GM19463 (cell line): ENCODE results near the gene LAMB2.

ENCODE experiments used
- ATAC-seq: cut with Tn5 transposase; IDR thresholded peaks from one replicate; pipeline ENCODE4 v1.9.1; 2021; ENCODE audit warnings: mild to moderate bottlenecking, moderate library complexity; ENCODE audit not compliant: unreplicated experiment

LAMB2 gene

DNA sequence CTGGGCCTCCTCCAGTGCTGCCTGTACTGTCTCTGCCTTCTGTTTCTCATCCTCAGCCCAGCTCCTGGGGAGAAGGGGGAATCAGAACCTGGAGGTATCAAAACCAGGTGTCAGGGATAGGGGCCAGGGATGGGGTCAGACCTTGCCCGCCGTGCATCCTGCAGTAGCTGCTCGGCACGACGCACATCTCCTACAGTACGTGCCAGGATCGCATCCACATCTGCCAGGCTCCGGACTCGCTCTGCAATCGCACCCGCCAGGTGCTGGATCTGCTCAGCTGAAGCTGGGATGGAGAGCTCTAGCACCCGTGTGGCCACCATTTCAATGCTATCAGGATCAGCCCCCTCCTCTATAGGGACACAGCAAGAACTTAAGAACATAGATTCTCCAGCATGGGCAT is 10.8 kb downstream of the LAMB2 start:
- no peak for ATAC-seq

DNA sequence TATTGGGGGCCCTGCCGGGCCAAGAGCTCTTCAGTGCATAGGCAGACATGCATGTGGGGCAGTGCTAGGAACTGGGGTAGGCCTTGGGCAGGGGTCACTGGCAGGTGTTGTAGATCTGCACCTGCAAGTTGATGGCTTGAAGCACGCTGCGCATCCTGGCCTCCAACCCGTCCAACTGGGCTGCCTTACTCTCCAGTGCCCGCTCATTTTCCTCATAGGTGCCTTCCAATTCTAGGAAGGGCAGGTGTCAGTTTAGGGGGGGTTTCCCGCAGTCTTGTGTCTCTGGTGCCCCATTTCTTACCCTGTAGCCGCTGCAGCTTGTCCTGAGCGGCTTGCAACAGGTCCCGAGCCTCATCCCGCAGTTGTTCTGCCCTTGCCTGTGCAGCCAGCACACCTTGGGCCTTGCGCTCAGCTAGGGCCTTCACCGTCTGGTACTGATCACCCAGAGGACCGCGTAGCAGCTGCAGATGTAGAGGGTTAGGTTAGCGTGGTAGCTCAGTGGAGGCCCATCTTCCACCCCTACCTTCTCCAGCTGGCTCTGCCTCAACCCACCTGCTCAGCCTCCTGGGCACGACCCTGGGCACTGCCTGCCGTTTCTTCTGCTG is 11.6 kb downstream of the LAMB2 start:
- no peak for ATAC-seq

- peak; percentile 93 for ATAC-seq
Observed at GRCh38 chr3:49120438-49121131, 12.3 kb downstream of the LAMB2 start, which contains the start of gene USP19. Gene USP19 (minus strand): TSS chr3:49120823. CDS start chr3:49119145, 1,678 bp downstream.

- no peak for ATAC-seq
Observed at GRCh38 chr3:49120096-49120437, 12.8 kb downstream of the LAMB2 start.

DNA sequence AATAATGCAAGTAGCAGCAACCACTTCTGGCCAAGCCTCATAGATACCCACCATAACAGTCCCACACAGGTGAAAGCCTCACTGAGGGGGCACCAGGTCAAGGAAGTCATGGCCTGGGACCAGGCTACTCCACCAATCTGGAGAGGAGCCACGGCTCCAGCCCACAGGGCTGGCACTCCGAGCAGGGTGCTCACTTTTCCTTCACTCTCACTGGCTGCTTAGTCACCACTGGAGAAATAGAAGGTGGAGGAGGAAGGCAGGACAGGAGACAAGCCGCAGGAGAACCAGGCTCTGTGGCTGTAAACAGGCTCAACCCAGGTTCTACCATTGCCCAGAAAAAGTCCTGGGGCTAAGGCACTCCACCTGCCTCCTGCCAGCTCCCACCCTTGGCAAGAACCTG is 13.4 kb downstream of the LAMB2 start:
- ATAC-seq: no peak

DNA sequence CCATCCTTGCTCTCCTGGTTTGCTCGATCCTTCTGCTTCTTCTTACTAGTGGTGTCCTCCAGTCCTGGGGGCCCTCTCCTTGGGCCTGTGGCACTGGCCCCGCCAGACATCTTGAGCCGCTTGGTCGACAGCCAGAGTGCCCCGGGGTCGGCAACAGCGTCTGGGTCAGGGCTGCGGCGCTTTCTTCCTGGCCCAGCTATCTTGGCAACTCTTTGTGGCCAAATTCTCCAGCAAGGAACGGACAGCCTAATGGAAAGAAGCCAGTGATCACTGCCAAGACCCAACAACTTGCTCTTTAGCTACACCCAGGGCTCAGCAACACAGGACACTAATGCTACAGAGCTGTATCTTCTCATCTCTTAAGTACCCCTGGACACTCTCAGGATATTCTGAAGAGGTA is 13.8 kb downstream of the LAMB2 start:
- no peak for ATAC-seq

DNA sequence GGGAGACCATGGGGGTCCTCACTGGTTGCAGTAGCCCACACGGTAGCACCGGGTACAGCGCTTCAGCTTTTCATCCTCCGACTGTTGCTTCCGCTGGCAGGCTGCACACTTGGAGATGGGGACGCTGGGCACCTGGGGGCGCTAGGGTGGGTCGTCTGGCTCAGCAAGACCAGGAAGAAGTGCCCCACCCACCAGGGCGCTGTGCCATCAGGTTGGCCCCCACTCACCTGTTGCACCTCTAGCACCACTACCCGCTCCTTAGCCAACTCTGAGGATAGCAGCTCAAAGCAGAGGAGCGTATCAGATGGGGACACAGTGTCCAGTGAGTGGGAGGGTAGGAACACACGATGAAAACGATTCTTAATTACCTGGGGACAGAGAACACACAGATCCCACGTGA is 20.6 kb downstream of the LAMB2 start:
- ATAC-seq: no peak

DNA sequence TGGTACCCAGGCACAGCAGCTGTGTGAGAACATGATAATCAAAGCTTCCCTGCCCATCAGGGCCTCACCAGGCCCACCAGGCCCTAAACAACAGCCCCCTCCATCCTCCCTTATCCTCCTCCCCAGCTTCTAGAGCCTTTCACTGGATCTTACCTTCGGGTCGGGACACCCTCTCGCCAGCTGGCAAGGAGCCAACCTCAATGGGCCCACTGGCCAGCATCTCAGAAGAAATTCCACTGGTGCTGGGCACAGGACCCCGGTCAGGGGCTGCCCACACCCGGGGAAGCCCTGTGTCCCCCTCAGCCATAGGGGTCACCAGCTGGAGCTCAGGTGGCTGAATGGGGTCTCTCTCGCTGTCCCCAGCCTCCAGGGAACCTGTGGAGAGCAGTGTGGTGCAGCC is 21.5 kb downstream of the LAMB2 start:
- no peak for ATAC-seq

GRCh38 chr3:49110780-49111179 is 22.1 kb downstream of the LAMB2 start:
- ATAC-seq: no peak

GRCh38 chr3:49108346-49108745 is 24.5 kb downstream of the LAMB2 start:
- ATAC-seq: no peak

DNA sequence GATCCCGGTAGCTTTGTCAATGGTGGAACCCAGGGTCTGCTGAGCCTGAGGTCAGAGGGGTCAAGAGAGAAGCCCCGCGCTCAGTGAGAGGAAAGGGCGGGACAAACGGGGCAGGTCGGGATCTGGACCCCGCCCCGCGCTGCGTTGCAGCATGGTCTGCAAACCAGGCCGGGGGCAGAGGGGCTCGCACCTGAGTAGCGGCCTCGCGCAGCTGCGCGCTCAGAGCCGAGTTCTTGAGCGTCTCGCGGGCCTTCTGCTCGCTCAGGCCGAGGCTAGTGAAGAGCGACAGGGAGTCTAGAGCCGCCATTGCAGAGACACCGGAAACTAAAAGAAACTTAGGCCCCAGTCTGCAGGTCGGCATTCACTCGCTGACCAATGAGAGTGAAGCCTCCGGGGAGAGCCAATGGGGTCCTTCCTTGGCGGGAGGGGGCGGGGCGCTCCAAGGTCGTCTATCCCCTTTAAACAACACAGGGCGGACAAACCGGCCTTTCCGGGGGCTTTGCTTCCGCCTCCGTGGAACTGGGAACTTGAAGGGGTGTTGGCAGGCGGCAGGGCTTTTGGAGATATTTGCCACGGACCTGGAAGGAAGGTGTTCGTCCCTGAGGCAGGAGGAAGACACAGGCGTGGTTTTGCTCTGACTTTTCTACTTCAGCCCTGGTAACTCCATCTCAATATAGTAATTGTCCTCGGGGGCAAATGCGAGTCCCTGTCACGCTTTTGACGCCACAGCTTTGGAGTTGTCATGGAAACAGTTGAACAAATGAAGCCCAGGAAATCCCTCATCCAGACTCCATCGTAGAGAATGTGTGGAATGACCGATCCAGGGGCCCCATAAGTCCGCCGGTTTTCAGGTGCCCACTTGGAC is 28.2 kb downstream of the LAMB2 start, which contains the start of gene QARS1:
TSS of gene QARS1 (minus strand) at position 331 of the 865 bp plus-strand sequence. CDS start at position 307, 24 bp downstream.
- ATAC-seq: peak; percentile 96

DNA sequence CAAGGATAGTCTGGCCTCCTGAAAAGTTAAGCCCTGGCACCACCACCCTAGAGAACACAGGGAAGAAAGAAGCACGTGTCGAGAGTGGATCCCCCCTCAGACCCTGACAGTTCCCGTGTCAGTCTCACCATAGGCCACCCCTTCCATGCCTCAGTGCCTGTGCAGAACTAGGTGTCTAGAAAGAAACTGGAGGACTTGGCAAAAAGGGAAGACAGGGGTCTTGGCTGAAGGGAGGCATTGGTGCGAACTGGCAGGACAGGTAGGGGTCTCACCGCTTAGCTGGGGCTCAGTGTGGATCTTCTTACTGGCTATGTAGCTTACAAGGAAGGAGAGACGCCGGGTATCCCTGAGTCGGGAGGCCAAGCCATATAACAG is 28.8 kb downstream of the LAMB2 start:
- no peak for ATAC-seq

DNA sequence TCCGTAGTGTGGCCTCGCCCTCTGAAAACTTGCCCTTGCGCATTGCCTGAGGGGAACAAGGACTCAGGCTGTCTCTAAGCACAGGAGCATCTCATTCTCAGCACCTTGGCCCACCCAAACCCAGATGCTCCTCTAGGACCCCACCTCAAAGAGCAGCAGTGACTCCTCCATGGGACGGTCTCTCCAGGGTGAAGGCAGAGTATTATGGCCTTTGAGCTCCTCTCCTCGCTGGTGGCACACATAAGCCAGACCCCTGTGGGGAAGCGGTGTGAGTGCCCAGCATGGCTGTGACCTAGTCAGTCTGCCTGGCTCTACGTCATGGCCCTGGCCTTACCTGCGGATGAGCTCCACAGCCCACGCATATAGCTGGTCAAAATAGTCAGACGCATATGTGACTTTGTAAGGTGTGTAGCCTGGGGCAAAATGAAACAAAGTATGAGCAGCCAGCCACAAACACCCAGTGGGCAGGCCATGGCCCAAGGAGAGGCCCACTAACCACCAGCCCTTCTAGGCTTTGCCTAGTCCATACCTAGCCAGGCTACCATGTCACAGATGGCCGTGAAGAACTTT is 32.7 kb downstream of the LAMB2 start:
- ATAC-seq: no peak

DNA sequence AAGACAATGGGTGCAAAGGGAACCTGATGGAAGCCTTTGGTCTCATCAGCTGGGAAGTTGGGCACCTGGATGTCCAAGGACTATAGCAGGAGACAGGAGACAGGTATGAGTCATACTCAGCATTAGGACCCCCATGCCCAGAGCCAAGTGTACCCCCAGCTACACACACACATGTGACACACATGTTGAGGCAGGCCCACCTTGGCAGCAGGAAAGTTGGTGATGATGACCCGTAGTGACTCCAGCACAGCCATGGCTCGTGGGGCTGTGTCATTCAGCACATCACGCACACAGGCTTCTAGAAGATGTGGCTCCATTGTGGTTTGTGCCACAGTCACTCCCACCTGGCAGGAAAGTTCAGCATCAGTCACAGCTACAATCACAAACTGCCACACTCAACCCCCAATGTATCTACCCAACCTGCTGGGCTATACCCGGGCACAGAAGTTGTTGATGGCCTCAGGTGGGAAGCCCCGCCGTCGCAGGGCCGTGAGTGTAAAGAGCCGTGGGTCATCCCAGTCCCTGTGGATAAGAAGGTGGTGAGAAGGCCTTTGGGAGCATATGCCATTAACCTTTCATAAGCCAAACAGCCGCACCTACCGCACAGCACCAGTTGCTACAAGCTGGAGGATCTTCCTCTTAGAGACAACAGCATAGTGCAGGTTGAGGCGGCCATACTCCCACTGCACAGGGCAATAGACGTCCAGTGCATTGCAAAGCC is 33.8 kb downstream of the LAMB2 start:
- ATAC-seq: no peak

- no peak for ATAC-seq
Observed at GRCh38 chr3:49098429-49098828, 34.4 kb downstream of the LAMB2 start.

GRCh38 chr3:49093853-49094767 is 38.7 kb downstream of the LAMB2 start, which contains the start of gene QRICH1:
Gene QRICH1 (minus strand): TSS chr3:49094071. CDS start chr3:49077017, 17,054 bp downstream.
- ATAC-seq: peak; percentile 77

DNA sequence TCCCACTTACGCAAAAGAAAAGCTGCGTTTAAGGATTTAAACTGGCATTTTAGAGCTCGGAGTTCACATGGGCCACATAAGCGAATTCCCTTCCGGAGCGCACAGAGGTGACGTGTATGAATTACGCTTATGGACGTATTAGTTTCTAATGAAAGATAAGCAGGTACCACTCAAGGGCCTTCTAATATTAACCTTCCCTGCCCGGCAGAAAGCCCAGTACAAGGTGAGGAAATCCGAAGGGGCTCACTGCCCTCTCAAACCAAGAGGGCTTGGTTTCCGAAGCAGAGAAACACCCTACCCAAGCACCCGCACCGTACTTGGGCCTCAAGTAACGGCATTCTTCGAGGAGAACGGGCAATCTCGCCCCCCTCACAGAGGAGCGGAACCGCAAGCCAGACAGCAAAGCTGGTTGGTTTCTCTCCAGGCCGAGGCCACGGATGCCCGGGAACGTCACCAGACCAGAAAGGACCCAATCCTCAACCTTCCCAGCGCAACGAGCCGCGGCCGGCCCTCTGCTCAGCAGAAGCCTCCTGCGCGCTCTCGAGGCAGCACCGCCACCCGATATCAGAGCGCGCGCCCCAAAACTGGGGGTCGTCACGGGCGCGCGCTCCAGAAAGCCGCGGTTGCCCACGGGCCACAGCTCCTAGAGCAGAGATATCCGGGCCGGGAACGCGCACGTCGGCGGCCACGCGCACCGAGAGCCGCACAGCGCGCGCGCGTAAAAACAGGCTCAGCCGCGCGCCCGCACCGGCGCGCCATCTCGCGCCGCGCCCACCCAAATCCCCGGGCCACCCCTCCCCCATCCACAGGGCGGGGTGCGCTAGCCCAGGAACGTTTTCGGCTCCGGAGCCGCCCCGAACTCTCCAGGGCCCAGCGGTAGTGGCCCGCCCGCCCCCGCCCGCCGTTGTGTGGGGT is 39.7 kb downstream of the LAMB2 start:
- ATAC-seq: peak; percentile 24

GRCh38 chr3:49081429-49081828 is 51.4 kb downstream of the LAMB2 start:
- ATAC-seq: no peak

DNA sequence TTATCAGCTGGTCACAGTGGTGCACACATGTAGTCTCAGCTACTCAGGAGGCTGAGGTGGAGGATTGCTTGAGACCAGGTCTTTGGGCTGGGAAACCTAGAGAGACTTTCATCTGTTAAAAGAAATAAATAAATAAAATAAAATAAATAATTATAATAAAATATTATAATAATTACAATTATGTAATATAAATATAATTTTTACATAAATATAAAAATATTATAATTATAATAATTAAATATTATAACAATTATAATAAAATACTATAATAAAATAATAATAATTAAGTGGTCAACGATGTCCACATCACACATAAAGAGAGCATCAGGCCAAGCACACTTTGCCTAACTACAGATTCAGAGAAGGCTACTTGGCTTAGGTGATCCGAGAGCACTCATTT is 53.6 kb downstream of the LAMB2 start:
- no peak for ATAC-seq
